ENCODE measurements around the gene RPL5.

- TF ChIP-seq CTCF (IDR thresholded peaks at IDR 0.05) = no peak
- no peak for TF ChIP-seq SP1 (CRISPR knock-in tag; conservative IDR thresholded peaks at IDR 0.05)
- TF ChIP-seq CREB1 (CRISPR knock-in tag; IDR thresholded peaks at IDR 0.05) = no peak
- TF ChIP-seq, protein P1, sequence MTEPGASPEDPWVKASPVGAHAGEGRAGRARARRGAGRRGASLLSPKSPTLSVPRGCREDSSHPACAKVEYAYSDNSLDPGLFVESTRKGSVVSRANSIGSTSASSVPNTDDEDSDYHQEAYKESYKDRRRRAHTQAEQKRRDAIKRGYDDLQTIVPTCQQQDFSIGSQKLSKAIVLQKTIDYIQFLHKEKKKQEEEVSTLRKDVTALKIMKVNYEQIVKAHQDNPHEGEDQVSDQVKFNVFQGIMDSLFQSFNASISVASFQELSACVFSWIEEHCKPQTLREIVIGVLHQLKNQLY (CRISPR knock-in tag; IDR thresholded peaks at IDR 0.05) = no peak
- TF ChIP-seq, protein P2, sequence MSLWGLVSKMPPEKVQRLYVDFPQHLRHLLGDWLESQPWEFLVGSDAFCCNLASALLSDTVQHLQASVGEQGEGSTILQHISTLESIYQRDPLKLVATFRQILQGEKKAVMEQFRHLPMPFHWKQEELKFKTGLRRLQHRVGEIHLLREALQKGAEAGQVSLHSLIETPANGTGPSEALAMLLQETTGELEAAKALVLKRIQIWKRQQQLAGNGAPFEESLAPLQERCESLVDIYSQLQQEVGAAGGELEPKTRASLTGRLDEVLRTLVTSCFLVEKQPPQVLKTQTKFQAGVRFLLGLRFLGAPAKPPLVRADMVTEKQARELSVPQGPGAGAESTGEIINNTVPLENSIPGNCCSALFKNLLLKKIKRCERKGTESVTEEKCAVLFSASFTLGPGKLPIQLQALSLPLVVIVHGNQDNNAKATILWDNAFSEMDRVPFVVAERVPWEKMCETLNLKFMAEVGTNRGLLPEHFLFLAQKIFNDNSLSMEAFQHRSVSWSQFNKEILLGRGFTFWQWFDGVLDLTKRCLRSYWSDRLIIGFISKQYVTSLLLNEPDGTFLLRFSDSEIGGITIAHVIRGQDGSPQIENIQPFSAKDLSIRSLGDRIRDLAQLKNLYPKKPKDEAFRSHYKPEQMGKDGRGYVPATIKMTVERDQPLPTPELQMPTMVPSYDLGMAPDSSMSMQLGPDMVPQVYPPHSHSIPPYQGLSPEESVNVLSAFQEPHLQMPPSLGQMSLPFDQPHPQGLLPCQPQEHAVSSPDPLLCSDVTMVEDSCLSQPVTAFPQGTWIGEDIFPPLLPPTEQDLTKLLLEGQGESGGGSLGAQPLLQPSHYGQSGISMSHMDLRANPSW (CRISPR knock-in tag; conservative IDR thresholded peaks at IDR 0.05; ENCODE audit: low read depth) = no peak
- TF ChIP-seq NR3C1 (CRISPR knock-in tag; conservative IDR thresholded peaks at IDR 0.05; ENCODE audit: low read depth) = no peak
- no peak for TF ChIP-seq GRHL2 (CRISPR knock-in tag; IDR thresholded peaks at IDR 0.05; ENCODE audit: insufficient replicate concordance, severe bottlenecking)
- TF ChIP-seq ZNF138 (CRISPR knock-in tag; conservative IDR thresholded peaks at IDR 0.05) = no peak
- no peak for TF ChIP-seq ETV6 (CRISPR knock-in tag; IDR thresholded peaks at IDR 0.05)
Observed at GRCh38 chr1:92820551-92820950, 11.3 kb upstream of the RPL5 start.

Measured in WTC11 (cell line).